Activated B cell treated with CpG ODN at 0.5 μM for 24 hours (primary cell): ENCODE measurements around the gene WDR31. TPM values are rescaled to one million over a fixed set of nuclear protein-coding genes. Genes with fewer than 3 reads are reported as not detected.
"Not testable (repeated sequence)": the region's sequence is repeated elsewhere in the genome, so short reads cannot be mapped to it uniquely, and the experiment has no call there.

Source experiments
- ATAC-seq: fragments of 200-7000 bp; cut with Tn5 transposase; one replicate; pipeline ENCODE4 v1.10.0; 2021; ENCODE audit warnings: low read depth, mild to moderate bottlenecking, moderate library complexity
- CTCF ChIA-PET: fragments of 350-600 bp; sonication (Branson Sonifier 250); formaldehyde crosslinking; loops from one replicate; lab custom pipeline; 2021; ENCODE audit warnings: antibody characterized with exemption; lab: Charles Lee
- POLR2A ChIA-PET: fragments of 350-600 bp; sonication (Branson Sonifier 250); formaldehyde crosslinking; loops from one replicate; lab custom pipeline; 2021; ENCODE audit warnings: antibody characterized with exemption; lab: Charles Lee
- DNase-seq: peaks from one replicate; pipeline ENCODE4 v3.0.0; 2022
- H3K27ac Mint-ChIP-seq: one replicate; pipeline ENCODE4 v1.8.0; 2020; ENCODE audit warnings: mixed read lengths
- H3K27me3 Mint-ChIP-seq: one replicate; pipeline ENCODE4 v1.8.0; 2021; ENCODE audit warnings: mixed read lengths
- H3K36me3 Mint-ChIP-seq: one replicate; pipeline ENCODE4 v1.8.0; 2021; ENCODE audit warnings: low read depth, mixed read lengths
- H3K4me1 Mint-ChIP-seq: one replicate; pipeline ENCODE4 v1.8.0; 2021; ENCODE audit warnings: mixed read lengths
- H3K4me3 Mint-ChIP-seq: one replicate; pipeline ENCODE4 v1.8.0; 2020; ENCODE audit warnings: mild to moderate bottlenecking, mixed read lengths
- H3K9me3 Mint-ChIP-seq: one replicate; pipeline ENCODE4 v1.8.0; 2020; ENCODE audit warnings: mixed read lengths
- intact Hi-C: fragments of 100-400 bp; cut with micrococcal nuclease; formaldehyde crosslinking; loops from one replicate; pipeline ENCODE4 v1.15.1; 2024
- total RNA-seq: library from RNA; stranded (reverse); gene quantifications from 2 replicates; pipeline ENCODE4 v1.2.3, GENCODE V29; 2022
- TF ChIP-seq, protein P1 (sequence below): fragments of 200-600 bp; IDR thresholded peaks from one replicate; pipeline ENCODE4 v1.8.0; 2022; ENCODE audit warnings: antibody characterized with exemption, mild to moderate bottlenecking

The WDR31 gene
- total RNA-seq, 1 donor from 2014 or later = 0.73 TPM

- intact Hi-C loops = no loop called here
- no peak for ATAC-seq
- CTCF ChIA-PET = interaction anchor here (1.1 to 1.4 kb wide), 2 partner anchors 269 to 271 kb away, joined by 3 read pairs; no protein-coding TSS in a partner anchor
- Mint-ChIP-seq H3K4me3 (no peak overlapping the region), H3K27ac (no peak overlapping the region), H3K4me1 (no peaks in the 10 kb centered on the region), H3K36me3 (peaks cover 45% of the 10 kb centered on the region), H3K9me3 (no peaks in the 10 kb centered on the region), H3K27me3 (no peaks in the 10 kb centered on the region)
- DNase-seq = no peak
- TF ChIP-seq, protein P1, sequence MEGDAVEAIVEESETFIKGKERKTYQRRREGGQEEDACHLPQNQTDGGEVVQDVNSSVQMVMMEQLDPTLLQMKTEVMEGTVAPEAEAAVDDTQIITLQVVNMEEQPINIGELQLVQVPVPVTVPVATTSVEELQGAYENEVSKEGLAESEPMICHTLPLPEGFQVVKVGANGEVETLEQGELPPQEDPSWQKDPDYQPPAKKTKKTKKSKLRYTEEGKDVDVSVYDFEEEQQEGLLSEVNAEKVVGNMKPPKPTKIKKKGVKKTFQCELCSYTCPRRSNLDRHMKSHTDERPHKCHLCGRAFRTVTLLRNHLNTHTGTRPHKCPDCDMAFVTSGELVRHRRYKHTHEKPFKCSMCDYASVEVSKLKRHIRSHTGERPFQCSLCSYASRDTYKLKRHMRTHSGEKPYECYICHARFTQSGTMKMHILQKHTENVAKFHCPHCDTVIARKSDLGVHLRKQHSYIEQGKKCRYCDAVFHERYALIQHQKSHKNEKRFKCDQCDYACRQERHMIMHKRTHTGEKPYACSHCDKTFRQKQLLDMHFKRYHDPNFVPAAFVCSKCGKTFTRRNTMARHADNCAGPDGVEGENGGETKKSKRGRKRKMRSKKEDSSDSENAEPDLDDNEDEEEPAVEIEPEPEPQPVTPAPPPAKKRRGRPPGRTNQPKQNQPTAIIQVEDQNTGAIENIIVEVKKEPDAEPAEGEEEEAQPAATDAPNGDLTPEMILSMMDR = no peak
- POLR2A ChIA-PET = interaction anchor here (1.2 kb wide), 1 partner anchor 10 kb away, joined by 3 read pairs; the partner anchor contains the start of gene HDHD3
Measured at GRCh38 chr9:113386571-113387393, 46.7 kb upstream of the WDR31 start.

- intact Hi-C loops = loop anchor here (1.0 kb wide), 1 partner anchor 19 kb away; the partner anchor contains the start of gene ALAD
- TF ChIP-seq, protein P1 = no peak
- ChIA-PET POLR2A (no interaction called here), CTCF (no interaction called here)
- Mint-ChIP-seq H3K4me3 (no peak overlapping the region), H3K27me3 (no peaks in the 10 kb centered on the region), H3K36me3 (peaks cover 3% of the 10 kb centered on the region), H3K27ac (no peak overlapping the region), H3K9me3 (no peaks in the 10 kb centered on the region), H3K4me1 (peaks cover 15% of the 10 kb centered on the region)
- ATAC-seq = no peak
- no peak for DNase-seq
Measured at GRCh38 chr9:113381909-113382411, 41.9 kb upstream of the WDR31 start.

- POLR2A ChIA-PET, H3K9me3 Mint-ChIP-seq, H3K27me3 Mint-ChIP-seq, H3K36me3 Mint-ChIP-seq, ATAC-seq, DNase-seq, CTCF ChIA-PET: not testable (repeated sequence)
- intact Hi-C loops = loop anchor here (1.0 kb wide), 1 partner anchor 20 kb away; the partner anchor contains the start of gene ALAD
- Mint-ChIP-seq H3K4me1 (peaks cover 16% of the 10 kb centered on the region), H3K27ac (peak overlapping the region; percentile 59), H3K4me3 (peak overlapping the region; percentile 28)
Measured at GRCh38 chr9:113381441-113381840, 41.4 kb upstream of the WDR31 start.

GRCh38 chr9:113380869-113381378 is 40.8 kb upstream of the WDR31 start:
- Mint-ChIP-seq H3K27ac (peak overlapping the region; percentile 59), H3K27me3 (no peaks in the 10 kb centered on the region), H3K4me3 (peak overlapping the region; percentile 3), H3K4me1 (peaks cover 19% of the 10 kb centered on the region), H3K9me3 (no peaks in the 10 kb centered on the region), H3K36me3 (peaks cover 2% of the 10 kb centered on the region)
- intact Hi-C loops = loop anchor here (1.0 kb wide), 1 partner anchor 20 kb away; the partner anchor contains the start of gene ALAD
- peak; percentile 35 for ATAC-seq
- DNase-seq = no peak
- TF ChIP-seq, protein P1 = no peak
- POLR2A ChIA-PET = no interaction called here
- CTCF ChIA-PET = no interaction called here

GRCh38 chr9:113379829-113380210 is 39.7 kb upstream of the WDR31 start:
- ATAC-seq, H3K27me3 Mint-ChIP-seq, CTCF ChIA-PET, intact Hi-C loops, H3K36me3 Mint-ChIP-seq, H3K4me3 Mint-ChIP-seq, H3K27ac Mint-ChIP-seq, H3K9me3 Mint-ChIP-seq, DNase-seq: not testable (repeated sequence)
- peaks cover 29% of the 10 kb centered on the region for H3K4me1 Mint-ChIP-seq
- POLR2A ChIA-PET = interaction anchor here (0.9 kb wide), 1 partner anchor 21 kb away, joined by 3 read pairs; the partner anchor contains the start of gene ALAD

- POLR2A ChIA-PET = interaction anchor here (0.9 kb wide), 1 partner anchor 22 kb away, joined by 3 read pairs; the partner anchor contains the start of gene ALAD
- H3K4me3 Mint-ChIP-seq, H3K36me3 Mint-ChIP-seq, H3K27me3 Mint-ChIP-seq, DNase-seq, ATAC-seq, CTCF ChIA-PET, H3K9me3 Mint-ChIP-seq, intact Hi-C loops: not testable (repeated sequence)
- H3K27ac Mint-ChIP-seq = peak overlapping the region; percentile 20
- peaks cover 32% of the 10 kb centered on the region for H3K4me1 Mint-ChIP-seq
Measured at GRCh38 chr9:113379094-113379828, 39.2 kb upstream of the WDR31 start.
